ENCODE data around the gene DNASE2B. TPM values are rescaled to one million over a fixed set of nuclear protein-coding genes. Genes with fewer than 3 reads are reported as not detected.

The DNASE2B gene
- total and polyA plus RNA-seq, 7 experiments from 2014 or later, result not detected

DNA sequence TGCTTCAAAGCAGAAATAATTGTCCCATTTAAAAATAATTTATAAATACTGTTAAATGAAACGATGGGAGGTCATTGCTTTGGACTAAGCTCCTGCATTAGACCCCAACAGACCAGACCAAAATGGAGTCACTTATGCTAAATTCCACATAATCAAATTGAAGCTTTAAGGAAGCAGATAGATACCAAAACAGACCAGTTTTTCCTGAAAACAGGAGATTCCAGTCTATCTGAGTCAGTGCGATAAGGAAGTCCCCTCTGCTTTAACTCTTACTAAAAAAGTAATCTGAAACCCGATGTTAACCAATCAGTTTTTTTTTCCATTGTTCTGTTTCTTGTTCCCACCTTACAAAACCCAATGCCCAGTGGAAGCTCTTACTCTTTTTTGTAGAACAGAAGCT is 16.2 kb upstream of the DNASE2B start:
- no peaks in the 10 kb centered on the region for H3K36me3 Mint-ChIP-seq
- H3K9me3 ChIP-seq (ENCODE audit: control insufficient read depth in 2 of 3, low read length in 3 of 3), result no peaks in the 10 kb centered on the region
- H3K4me3 Mint-ChIP-seq, result no peak overlapping the region
- ATAC-seq (no peak), DNase-seq (no peak)
- no peaks in the 10 kb centered on the region for H3K4me1 ChIP-seq (ENCODE audit: control insufficient read depth in 2 of 2, insufficient read depth in 2 of 2, low read length in 2 of 2)
- H3K27me3 Mint-ChIP-seq, result peaks cover 0 to 12% (median 6%) of the 10 kb centered on the region in 5 donors
- H3K9me3 Mint-ChIP-seq, result no peaks in the 10 kb centered on the region
- no peak overlapping the region for H3K27ac Mint-ChIP-seq
- ChIA-PET CTCF (no interaction called here), POLR2A (interaction anchor here (0.7 kb wide), 1 partner anchor 11 kb away, joined by 4 read pairs; no protein-coding TSS in a partner anchor)
- no peaks in the 10 kb centered on the region for H3K27me3 ChIP-seq (ENCODE audit: control insufficient read depth in 2 of 2, insufficient read depth in 2 of 2, low read length in 2 of 2)
- H3K36me3 ChIP-seq (ENCODE audit: control insufficient read depth in 2 of 3, insufficient read depth in 3 of 3, low read length in 3 of 3), result no peaks in the 10 kb centered on the region
- H3K4me3 ChIP-seq (ENCODE audit: low read length), result no peak overlapping the region
- no peaks in the 10 kb centered on the region for H3K4me1 Mint-ChIP-seq
- intact Hi-C loops (cut with micrococcal nuclease), result no loop called here
- no peak overlapping the region for H3K27ac ChIP-seq (ENCODE audit: low read depth, low read length)

DNA sequence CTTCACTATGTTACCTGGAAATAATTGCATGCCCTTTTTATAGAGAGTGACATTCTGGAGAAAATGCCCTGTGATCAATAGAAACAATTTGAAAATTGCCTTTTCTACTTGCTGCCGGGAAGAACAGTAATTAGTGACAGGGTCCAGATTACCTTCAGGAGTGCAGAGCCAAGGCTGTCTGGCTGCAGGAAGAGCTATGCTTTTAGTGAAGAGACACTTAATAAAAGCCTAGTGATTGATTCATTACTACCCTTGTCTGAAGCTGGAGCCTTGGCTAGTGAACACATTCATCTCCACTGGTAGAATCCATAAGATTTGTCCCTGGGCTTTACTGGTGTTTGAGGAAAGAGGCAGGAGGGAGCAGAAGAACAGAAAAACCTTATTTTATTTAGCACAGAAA is 12.9 kb upstream of the DNASE2B start:
- DNase-seq, result no peak
- ChIA-PET CTCF (no interaction called here), POLR2A (no interaction called here)
- Mint-ChIP-seq H3K4me1 (no peaks in the 10 kb centered on the region), H3K27me3 (peaks cover 0 to 12% (median 6%) of the 10 kb centered on the region in 5 donors), H3K9me3 (no peaks in the 10 kb centered on the region), H3K27ac (peak overlapping the region in 1 of 9 donors; percentile 63), H3K36me3 (no peaks in the 10 kb centered on the region), H3K4me3 (no peak overlapping the region)
- ATAC-seq, result no peak
- H3K36me3 ChIP-seq (ENCODE audit: control insufficient read depth in 2 of 3, insufficient read depth in 3 of 3, low read length in 3 of 3), result no peaks in the 10 kb centered on the region
- no peaks in the 10 kb centered on the region for H3K4me1 ChIP-seq (ENCODE audit: control insufficient read depth in 2 of 2, insufficient read depth in 2 of 2, low read length in 2 of 2)
- no peaks in the 10 kb centered on the region for H3K27me3 ChIP-seq (ENCODE audit: control insufficient read depth in 2 of 2, insufficient read depth in 2 of 2, low read length in 2 of 2)
- no peak overlapping the region for H3K4me3 ChIP-seq (ENCODE audit: low read length)
- intact Hi-C loops (cut with micrococcal nuclease), result no loop called here
- no peak overlapping the region for H3K27ac ChIP-seq (ENCODE audit: low read depth, low read length)
- H3K9me3 ChIP-seq (ENCODE audit: control insufficient read depth in 2 of 3, low read length in 3 of 3), result no peaks in the 10 kb centered on the region

DNA sequence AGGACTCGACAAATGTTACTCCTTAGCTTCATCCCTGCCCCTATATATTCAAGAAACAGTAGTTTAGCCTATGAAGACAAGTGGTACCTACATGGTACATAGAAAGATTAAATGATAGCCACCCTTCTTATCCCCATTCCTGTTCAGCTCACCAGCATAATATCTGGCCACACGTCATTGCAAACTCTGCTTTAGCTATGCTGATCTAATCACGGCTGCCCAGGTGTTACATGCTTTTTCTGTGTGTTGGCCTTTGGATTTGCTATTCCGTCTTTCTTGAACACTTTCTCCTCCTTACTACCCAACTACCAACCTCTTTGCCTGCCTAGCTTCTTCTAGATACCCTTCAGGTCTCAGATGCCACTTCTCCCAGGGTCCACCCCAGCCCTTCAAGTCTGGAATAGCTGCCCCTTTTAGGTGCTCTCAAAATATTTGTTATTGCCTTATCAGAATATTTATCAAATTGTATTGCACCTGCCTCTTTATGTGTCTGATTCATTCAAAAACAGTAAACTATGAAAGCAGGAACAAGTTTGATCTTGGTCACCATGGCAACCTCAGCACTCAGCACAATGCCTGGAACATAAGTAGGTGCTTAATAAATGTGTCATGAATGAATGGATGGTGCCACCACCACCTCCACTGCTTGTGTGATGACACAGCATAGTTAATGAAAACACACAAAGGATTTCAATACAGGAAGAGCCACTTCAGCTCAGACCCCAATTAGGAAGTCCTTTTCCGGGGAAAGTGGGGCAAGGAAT is 11.4 kb upstream of the DNASE2B start:
- H3K9me3 Mint-ChIP-seq, result no peaks in the 10 kb centered on the region
- H3K9me3 ChIP-seq (ENCODE audit: control insufficient read depth in 2 of 3, low read length in 3 of 3), result no peaks in the 10 kb centered on the region
- ChIA-PET POLR2A (no interaction called here), CTCF (interaction anchor here (1.4 kb wide), 1 partner anchor 245 kb away, joined by 3 read pairs; no protein-coding TSS in a partner anchor)
- H3K27ac ChIP-seq (ENCODE audit: low read depth, low read length), result no peak overlapping the region
- H3K4me1 ChIP-seq (ENCODE audit: control insufficient read depth in 2 of 2, insufficient read depth in 2 of 2, low read length in 2 of 2), result no peaks in the 10 kb centered on the region
- no peaks in the 10 kb centered on the region for H3K27me3 ChIP-seq (ENCODE audit: control insufficient read depth in 2 of 2, insufficient read depth in 2 of 2, low read length in 2 of 2)
- H3K27ac Mint-ChIP-seq, result peak overlapping the region in 1 of 9 donors; percentile 4
- no peaks in the 10 kb centered on the region for H3K36me3 ChIP-seq (ENCODE audit: control insufficient read depth in 2 of 3, insufficient read depth in 3 of 3, low read length in 3 of 3)
- peaks cover 0 to 12% (median 6%) of the 10 kb centered on the region in 5 donors for H3K27me3 Mint-ChIP-seq
- intact Hi-C loops (cut with micrococcal nuclease), result loop anchor here in 1 of 2 donors (1.0 kb wide), 1 partner anchor 246 kb away; no protein-coding TSS in a partner anchor
- H3K36me3 Mint-ChIP-seq, result no peaks in the 10 kb centered on the region
- H3K4me1 Mint-ChIP-seq, result no peaks in the 10 kb centered on the region
- H3K4me3 Mint-ChIP-seq, result no peak overlapping the region
- DNase-seq (no peak), ATAC-seq (no peak)
- no peak overlapping the region for H3K4me3 ChIP-seq (ENCODE audit: low read length)

DNA sequence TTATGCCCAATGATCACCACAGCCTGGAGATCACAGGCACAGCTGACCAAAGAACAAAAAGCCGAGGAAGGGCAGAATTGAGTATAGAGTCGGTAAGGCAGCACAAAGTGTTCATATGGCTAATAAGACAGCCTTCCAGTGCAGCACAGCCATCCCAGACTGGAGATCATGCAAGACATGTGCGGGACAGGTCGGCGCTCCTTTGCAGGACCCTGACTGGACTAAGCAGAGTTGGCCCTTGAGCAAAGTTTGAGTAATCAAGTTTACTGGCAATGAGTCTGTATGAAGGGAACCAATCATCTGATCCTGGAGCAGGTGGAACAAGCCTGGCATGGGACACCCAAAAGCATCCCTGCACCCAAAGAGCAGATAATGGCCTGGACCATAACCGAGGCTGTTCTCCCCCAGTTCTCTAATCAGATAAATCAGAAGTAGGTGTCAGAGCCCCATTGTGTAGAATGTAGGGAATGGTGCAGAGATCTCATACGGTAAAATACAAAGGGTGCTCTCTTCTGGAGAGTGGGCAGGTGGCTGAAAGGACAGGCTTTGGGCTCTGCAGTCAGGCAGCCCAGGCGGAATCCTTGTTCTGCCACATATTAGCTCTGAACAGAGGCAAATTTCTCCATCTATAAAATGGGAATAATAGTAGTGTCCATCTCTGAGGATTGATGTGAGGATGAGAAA is 10.7 kb upstream of the DNASE2B start:
- intact Hi-C loops (cut with micrococcal nuclease), result loop anchor here in 1 of 2 donors (1.0 kb wide), 1 partner anchor 246 kb away; no protein-coding TSS in a partner anchor
- Histone ChIP-seq H3K4me1 (ENCODE audit: control insufficient read depth in 2 of 2, insufficient read depth in 2 of 2, low read length in 2 of 2) (no peaks in the 10 kb centered on the region), H3K9me3 (ENCODE audit: control insufficient read depth in 2 of 3, low read length in 3 of 3) (no peaks in the 10 kb centered on the region), H3K4me3 (ENCODE audit: low read length) (no peak overlapping the region), H3K27me3 (ENCODE audit: control insufficient read depth in 2 of 2, insufficient read depth in 2 of 2, low read length in 2 of 2) (no peaks in the 10 kb centered on the region), H3K36me3 (ENCODE audit: control insufficient read depth in 2 of 3, insufficient read depth in 3 of 3, low read length in 3 of 3) (no peaks in the 10 kb centered on the region), H3K27ac (ENCODE audit: low read depth, low read length) (no peak overlapping the region)
- H3K27ac Mint-ChIP-seq, result no peak overlapping the region
- H3K9me3 Mint-ChIP-seq, result no peaks in the 10 kb centered on the region
- H3K4me3 Mint-ChIP-seq, result no peak overlapping the region
- ChIA-PET POLR2A (no interaction called here), CTCF (interaction anchor here (1.4 kb wide), 1 partner anchor 246 kb away, joined by 3 read pairs; no protein-coding TSS in a partner anchor)
- H3K27me3 Mint-ChIP-seq, result peaks cover 0 to 12% (median 4%) of the 10 kb centered on the region in 5 donors
- DNase-seq (no peak), ATAC-seq (no peak)
- H3K36me3 Mint-ChIP-seq, result no peaks in the 10 kb centered on the region
- no peaks in the 10 kb centered on the region for H3K4me1 Mint-ChIP-seq

DNA sequence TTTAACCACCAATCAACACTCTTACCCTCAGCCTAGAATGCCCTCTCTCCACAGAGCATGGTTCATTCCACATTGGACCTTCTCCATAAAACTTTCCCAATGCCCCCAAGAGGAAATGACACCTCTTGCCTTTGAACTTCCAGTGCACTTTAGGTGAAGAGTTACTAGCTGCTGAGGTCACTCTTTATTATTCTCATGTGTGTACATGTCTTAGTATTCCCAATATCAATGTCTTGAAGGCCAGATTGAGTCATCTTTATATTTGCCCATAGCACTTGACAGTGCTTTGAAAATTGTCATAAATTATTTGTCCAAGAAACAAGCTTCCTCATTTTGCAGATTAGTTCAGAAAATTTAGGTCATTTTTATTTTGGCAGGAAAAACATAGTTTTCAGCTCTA is 8.1 kb upstream of the DNASE2B start:
- Histone ChIP-seq H3K4me1 (ENCODE audit: control insufficient read depth in 2 of 2, insufficient read depth in 2 of 2, low read length in 2 of 2) (no peaks in the 10 kb centered on the region), H3K9me3 (ENCODE audit: control insufficient read depth in 2 of 3, low read length in 3 of 3) (no peaks in the 10 kb centered on the region), H3K27ac (ENCODE audit: low read depth, low read length) (no peak overlapping the region), H3K4me3 (ENCODE audit: low read length) (no peak overlapping the region), H3K36me3 (ENCODE audit: control insufficient read depth in 2 of 3, insufficient read depth in 3 of 3, low read length in 3 of 3) (no peaks in the 10 kb centered on the region), H3K27me3 (ENCODE audit: control insufficient read depth in 2 of 2, insufficient read depth in 2 of 2, low read length in 2 of 2) (no peaks in the 10 kb centered on the region)
- Mint-ChIP-seq H3K36me3 (no peaks in the 10 kb centered on the region), H3K27ac (no peak overlapping the region), H3K9me3 (no peaks in the 10 kb centered on the region), H3K27me3 (peaks cover 0 to 6% (median 3%) of the 10 kb centered on the region in 5 donors), H3K4me1 (no peaks in the 10 kb centered on the region), H3K4me3 (no peak overlapping the region)
- intact Hi-C loops (cut with micrococcal nuclease), result no loop called here
- no peak for DNase-seq
- no peak for ATAC-seq
- ChIA-PET POLR2A (no interaction called here), CTCF (interaction anchor here (1.1 kb wide), 1 partner anchor 258 kb away, joined by 3 read pairs; no protein-coding TSS in a partner anchor)

DNA sequence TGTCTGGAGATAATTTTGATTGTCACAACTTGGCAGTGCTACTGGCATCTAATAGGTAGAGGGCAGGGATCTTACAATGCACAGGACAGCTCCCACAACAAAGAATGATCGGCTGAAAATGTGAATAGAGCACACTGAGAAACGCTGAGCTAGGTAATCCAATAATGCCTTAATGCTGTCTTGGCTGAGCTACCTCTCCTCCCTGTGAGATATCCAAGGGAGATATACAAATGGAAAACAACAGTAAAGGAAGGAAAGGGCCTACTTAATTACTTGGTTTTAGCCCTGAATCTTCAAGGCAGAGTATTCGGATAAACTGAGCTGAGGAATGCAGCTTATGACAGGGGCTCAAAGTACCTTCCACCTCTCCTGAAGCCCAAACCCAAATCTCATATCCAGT is 2.9 kb downstream of the DNASE2B start:
- Histone ChIP-seq H3K27ac (ENCODE audit: low read depth, low read length) (no peak overlapping the region), H3K9me3 (ENCODE audit: control insufficient read depth in 2 of 3, low read length in 3 of 3) (no peaks in the 10 kb centered on the region), H3K27me3 (ENCODE audit: control insufficient read depth in 2 of 2, insufficient read depth in 2 of 2, low read length in 2 of 2) (no peaks in the 10 kb centered on the region), H3K4me3 (ENCODE audit: low read length) (no peak overlapping the region), H3K36me3 (ENCODE audit: control insufficient read depth in 2 of 3, insufficient read depth in 3 of 3, low read length in 3 of 3) (no peaks in the 10 kb centered on the region), H3K4me1 (ENCODE audit: control insufficient read depth in 2 of 2, insufficient read depth in 2 of 2, low read length in 2 of 2) (no peaks in the 10 kb centered on the region)
- DNase-seq, result no peak
- intact Hi-C loops (cut with micrococcal nuclease), result no loop called here
- no peak overlapping the region for H3K27ac Mint-ChIP-seq
- ATAC-seq, result no peak
- H3K9me3 Mint-ChIP-seq, result no peaks in the 10 kb centered on the region
- peaks cover 0 to 2% (median 0%) of the 10 kb centered on the region in 7 donors for H3K4me1 Mint-ChIP-seq
- ChIA-PET POLR2A (no interaction called here), CTCF (no interaction called here)
- no peaks in the 10 kb centered on the region for H3K27me3 Mint-ChIP-seq
- H3K36me3 Mint-ChIP-seq, result no peaks in the 10 kb centered on the region
- H3K4me3 Mint-ChIP-seq, result no peak overlapping the region
